Islet of Langerhans (tissue), 1 donor: ENCODE results near the gene QSOX2.

Source experiments
- FAIRE-seq: peaks from one replicate; lab custom pipeline; 2011; peaks lifted over from hg19 to GRCh38; lab: Jason Lieb, UNC

Gene QSOX2

GRCh38 chr9:136190237-136190601 is 55.4 kb downstream of the QSOX2 start:
- no peak for FAIRE-seq

GRCh38 chr9:136189394-136190236 is 56.0 kb downstream of the QSOX2 start:
- no peak for FAIRE-seq

- FAIRE-seq, result no peak
These were observed 57.7 kb downstream of the QSOX2 start for GRCh38 chr9:136187683-136188586.

GRCh38 chr9:136187197-136187596 is 58.4 kb downstream of the QSOX2 start:
- FAIRE-seq, result no peak

- no peak for FAIRE-seq
These were observed 59.2 kb downstream of the QSOX2 start for GRCh38 chr9:136186386-136186785.

GRCh38 chr9:136185596-136186366 is 59.8 kb downstream of the QSOX2 start:
- no peak for FAIRE-seq

- no peak for FAIRE-seq
These were observed 60.5 kb downstream of the QSOX2 start for GRCh38 chr9:136185066-136185465.

GRCh38 chr9:136182850-136183422 is 62.7 kb downstream of the QSOX2 start:
- no peak for FAIRE-seq

GRCh38 chr9:136182420-136182787 is 63.2 kb downstream of the QSOX2 start:
- no peak for FAIRE-seq

GRCh38 chr9:136181784-136182419 is 63.7 kb downstream of the QSOX2 start:
- no peak for FAIRE-seq

- FAIRE-seq, result no peak
These were observed 65.0 kb downstream of the QSOX2 start for GRCh38 chr9:136180586-136180985.

GRCh38 chr9:136179761-136180160 is 65.9 kb downstream of the QSOX2 start:
- no peak for FAIRE-seq

- FAIRE-seq, result no peak
These were observed 66.5 kb downstream of the QSOX2 start for GRCh38 chr9:136179101-136179616.

- no peak for FAIRE-seq
These were observed 66.9 kb downstream of the QSOX2 start for GRCh38 chr9:136178773-136179075.

- no peak for FAIRE-seq
These were observed 67.4 kb downstream of the QSOX2 start for GRCh38 chr9:136178061-136178772.

GRCh38 chr9:136177224-136177623 is 68.4 kb downstream of the QSOX2 start:
- FAIRE-seq, result no peak

GRCh38 chr9:136175616-136176197 is 69.9 kb downstream of the QSOX2 start:
- FAIRE-seq, result no peak

- no peak for FAIRE-seq
These were observed 70.6 kb downstream of the QSOX2 start for GRCh38 chr9:136174779-136175615.

- no peak for FAIRE-seq
These were observed 71.8 kb downstream of the QSOX2 start for GRCh38 chr9:136173648-136174290.
